ENCODE data around the gene WFDC1.

DNA sequence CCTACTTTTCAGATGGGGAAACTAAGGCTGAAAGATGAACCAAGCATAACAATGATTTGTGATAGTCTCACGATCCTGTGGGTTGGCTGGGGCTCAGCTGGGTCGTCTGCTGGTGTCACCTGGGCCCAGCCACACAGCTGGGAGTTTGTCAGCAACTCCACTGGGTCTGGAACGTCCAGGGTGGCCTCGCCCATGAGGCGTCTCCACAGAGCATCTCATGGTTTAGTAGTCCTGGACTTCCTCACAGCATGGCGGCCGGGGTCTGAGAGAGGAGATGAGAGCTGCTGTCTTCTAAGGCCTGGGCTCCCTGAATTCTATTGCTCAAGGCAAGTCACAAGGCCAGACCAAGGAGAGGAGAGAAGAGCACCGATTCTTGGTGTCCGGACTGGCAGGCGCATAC is 24.1 kb upstream of the WFDC1 start:
- TF ChIP-seq YY1 (IDR thresholded peaks at IDR 0.05; ENCODE audit: insufficient read depth, insufficient read length) (no peak), SUZ12 (IDR thresholded peaks at IDR 0.05; ENCODE audit: extremely low read depth, insufficient read depth, insufficient read length) (no peak), ZNF274 (IDR thresholded peaks at IDR 0.05; ENCODE audit: low read depth, low read length) (no peak)

Data from NT2/D1 (cell line).